ENCODE data around the gene SETD7. TPM values are rescaled to one million over a fixed set of nuclear protein-coding genes. Genes with fewer than 3 reads are reported as not detected.

SETD7 gene
- total RNA-seq, 1 experiment from 2014 or later = 18.2 TPM

- DNase-seq (ENCODE audit: low read depth) = no peak
Observed at GRCh38 chr4:139574641-139575040, 18.6 kb upstream of the SETD7 start.

- no peak for DNase-seq (ENCODE audit: low read depth)
Observed at GRCh38 chr4:139568206-139568955, 12.4 kb upstream of the SETD7 start.

- DNase-seq (ENCODE audit: low read depth) = no peak
Observed at GRCh38 chr4:139567159-139567870, 11.3 kb upstream of the SETD7 start.

DNA sequence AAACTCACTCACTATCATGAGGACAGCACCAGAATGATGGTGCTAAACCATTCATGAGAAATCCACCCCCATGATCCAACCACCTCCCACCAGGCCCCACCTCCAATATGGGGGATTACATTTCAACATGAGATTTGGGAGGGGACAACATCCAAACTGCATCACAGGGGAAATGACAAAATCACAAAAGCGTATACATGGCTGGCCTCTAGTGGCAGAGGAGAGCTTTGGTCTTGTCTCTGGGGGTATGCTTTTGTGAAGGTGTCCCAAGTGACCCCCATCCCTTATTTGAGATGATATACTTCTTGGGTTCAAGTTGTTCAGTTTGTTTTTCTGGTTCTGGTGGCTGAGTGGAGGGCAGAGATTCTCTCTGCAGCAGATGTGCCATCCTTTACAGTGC, 8.5 kb upstream of the SETD7 start:
- no peak for DNase-seq (ENCODE audit: low read depth)

DNA sequence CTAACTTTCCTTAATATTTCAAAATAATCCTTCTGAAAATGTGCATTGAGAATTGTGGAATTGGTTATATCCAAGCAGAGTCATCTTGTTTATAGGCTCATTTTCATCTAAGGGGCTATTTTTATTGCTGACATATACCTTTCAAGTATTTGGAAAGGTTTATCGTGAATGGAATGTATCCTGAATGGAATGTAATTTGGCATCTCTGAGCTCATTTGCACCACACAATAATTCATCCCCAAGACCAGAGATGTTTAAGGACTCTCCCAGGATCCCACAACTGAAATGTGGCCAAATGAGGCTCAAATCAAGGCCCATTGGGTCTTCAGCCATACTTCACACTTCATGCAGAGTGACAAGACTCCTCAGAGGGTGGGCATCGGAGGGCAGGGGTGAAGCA, 7.5 kb upstream of the SETD7 start:
- DNase-seq (ENCODE audit: low read depth) = no peak

DNA sequence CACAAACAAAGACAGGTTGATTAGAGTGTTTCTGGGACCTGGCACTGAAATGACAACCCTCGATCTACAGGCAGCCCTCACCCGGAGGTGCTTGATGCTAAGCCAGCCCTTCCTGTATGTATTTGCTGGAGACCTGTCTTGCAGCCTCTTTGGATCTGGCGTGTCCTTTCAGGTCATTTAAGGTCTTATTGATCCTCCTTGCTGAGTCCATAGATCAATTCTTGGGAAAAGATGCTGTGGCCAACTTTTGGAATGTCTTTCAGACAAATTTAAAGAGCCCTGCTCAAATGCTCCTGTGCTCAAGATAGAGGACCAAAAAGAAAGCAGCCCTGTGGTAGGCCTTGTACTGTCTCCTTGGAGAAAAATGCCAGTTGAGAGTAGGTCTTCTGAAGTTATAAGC, 6.8 kb upstream of the SETD7 start:
- no peak for DNase-seq (ENCODE audit: low read depth)

DNA sequence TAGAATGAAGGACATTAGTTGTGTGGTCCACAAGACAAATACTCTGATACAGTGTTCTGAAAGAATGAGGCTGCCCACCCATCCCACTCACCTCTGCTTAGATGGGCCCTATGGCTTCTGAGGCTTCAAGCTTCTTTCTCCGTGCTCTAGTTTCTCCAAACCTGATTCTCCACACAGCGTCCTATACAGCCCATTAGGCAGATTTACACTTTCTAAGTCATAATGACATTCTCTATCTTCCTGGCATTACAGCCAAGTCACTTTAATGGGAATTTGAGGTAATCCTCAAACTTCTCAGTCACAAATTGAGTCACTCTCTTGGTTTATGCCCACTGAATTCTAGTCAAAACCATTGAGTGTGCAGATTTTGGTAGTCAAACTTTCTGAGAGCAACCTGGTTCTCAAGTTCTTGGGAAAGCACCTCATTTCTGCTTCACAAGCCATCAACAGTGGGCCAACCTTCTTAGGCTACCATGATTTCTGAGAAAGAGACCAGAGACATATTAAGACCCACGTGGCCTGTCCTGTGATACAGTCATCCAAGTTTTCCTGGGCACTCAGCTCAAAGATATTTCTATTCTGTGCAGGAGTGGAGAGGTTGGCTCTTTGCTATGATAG, 6.2 kb upstream of the SETD7 start:
- no peak for DNase-seq (ENCODE audit: low read depth)

DNA sequence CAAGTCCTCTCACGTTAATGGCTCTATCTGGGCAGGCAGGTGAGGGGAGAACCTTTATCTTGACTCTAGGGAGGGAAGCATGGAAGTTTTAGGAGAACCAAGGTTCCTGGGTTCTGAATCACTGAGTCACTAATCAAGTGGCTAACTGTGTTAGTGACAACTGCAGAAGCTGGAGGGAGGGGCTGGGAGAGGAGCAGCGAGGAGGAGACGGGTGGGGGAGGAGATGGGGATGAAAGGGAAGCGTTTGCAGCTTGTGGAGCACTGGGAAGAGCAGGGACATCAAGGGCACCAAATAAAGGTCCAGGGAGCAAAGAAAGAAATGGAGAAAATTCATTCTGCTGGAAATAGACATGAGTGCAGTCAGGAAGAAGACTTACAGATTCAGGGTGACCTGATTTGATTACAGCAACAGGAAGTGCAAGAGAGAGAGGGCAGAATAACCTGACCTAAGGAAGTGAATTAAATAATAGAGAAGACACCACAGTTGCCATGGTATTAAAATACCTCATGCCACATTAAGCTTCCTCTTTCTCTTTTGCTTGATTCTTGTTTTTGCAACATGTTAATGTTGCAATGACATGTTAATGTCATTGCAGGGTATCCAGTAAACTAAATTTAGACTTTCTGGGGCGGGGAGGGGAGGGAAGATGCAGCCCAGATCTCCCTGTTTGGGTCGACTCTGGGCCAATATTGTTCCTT, 4.5 kb upstream of the SETD7 start:
- DNase-seq (ENCODE audit: low read depth) = no peak

DNA sequence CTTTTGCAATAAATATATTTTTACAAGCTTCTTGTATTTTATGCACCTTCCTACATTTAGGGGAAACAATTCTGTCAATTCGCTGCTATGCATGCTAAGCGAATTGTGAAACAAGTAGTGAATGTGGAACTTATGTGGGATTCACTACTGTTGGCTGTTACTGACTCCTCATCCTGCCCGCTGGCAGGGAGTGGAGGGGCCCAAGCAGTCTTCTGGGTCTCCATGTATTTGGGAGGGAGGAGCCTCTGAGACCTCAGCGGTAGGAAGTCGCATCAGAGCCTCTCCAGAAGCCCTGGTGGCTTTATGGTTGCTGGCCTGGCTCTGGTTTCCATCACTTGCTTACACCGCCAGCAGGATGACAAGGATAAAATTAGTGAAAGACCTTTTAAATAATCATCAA, 3.7 kb upstream of the SETD7 start:
- DNase-seq (ENCODE audit: low read depth) = no peak

DNA sequence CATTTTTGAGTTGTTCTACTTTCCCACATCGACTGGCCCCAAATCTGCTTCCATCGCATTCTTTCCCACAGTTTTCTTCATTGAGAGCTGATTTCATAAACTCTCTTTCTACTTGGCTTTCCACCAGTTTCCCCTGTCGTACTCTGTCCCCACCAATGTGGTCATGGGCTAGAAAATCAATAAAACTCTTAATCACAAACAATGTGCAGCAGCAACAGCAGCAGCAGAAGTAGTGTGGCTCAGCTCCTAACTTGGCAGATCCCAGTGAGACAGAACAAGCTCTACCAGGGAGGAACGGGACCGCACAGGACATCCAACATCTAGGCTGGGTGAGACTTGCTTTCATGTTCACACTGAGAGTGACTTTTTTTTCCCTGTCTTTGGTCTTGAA, 3.1 kb upstream of the SETD7 start:
- DNase-seq (ENCODE audit: low read depth) = no peak

DNA sequence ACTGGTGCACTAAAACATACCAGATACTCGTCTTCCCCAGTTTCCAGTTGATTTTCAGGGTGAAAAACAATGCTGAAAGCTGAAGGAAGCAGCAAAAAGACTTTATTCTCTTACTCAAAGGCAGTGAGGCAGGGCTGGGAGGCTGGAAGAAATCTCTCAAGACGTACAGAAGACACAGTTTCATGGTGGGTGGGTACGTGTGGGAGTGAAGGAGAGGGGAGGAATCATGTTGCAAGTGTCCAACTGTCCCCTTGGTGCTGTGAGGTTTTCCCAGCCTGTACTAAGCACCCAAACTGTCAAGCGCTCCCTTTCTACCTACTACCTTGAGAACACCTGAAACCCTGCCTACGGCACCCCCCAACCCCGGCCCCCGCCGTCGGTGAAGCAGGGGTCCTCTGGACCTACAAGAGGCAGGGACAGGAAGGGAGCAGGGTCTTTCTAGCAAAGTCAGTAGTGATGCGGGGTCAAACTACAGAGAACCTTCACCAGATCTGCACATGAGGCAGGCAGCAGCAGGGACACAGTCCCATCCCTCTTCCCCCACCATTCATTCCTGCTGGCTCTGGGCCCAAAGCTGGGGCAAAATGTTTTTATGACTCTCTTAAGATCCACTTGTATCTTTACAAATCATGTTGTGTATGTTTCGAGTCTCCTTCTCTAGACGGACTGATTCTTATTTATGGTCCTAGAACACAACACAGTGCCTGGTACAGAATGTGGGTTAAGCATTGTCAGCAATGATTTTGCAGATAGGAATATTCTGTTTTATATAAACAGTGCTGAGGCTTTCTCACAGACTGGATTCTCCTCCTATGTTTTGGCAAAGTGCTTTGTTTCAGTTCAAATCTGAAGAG, 2.4 kb upstream of the SETD7 start:
- DNase-seq (ENCODE audit: low read depth) = no peak

GRCh38 chr4:139557556-139558110, 1.6 kb upstream of the SETD7 start:
- DNase-seq (ENCODE audit: low read depth) = no peak

DNA sequence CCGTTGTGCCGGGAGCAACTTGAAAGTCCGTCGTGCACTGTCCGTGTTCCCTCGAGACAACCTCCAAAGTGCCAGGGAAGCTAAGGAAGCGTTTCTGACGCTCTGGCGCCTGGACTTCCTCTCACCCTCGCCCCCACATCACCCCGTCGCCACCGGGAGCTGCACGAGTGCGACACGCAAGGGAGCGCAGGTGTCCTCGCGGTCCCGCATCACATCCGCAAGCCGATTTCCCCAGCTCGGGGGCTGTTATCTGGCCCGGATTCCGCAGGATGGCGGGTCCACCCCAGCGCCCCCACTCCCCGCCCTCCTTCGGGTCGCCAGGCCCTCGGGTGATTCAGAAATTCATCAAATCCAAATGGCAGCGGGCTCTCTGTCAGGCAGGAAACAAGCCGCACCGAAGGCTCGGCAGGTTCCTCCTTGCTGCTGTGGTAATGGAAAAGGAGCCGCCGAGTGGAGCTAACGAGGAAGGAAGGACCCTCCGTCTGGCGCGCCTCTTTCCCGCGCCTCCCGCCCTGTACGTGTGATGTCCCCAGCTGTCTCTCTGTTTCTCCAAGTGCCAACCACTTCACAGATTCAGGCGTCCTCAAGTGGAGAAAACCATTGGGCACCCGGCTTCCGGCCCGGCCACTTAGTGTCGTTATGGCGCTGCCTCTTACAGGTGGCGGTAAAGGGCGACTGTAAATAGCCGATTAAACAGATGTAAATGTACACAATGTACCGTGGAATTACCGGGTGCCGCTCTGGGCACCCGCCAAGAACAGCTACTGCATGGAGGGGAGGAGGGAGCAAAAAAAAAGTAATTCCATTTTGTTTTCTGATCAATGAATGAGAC, 921 bp upstream of the SETD7 start:
- DNase-seq (ENCODE audit: low read depth) = peak; percentile 37

DNA sequence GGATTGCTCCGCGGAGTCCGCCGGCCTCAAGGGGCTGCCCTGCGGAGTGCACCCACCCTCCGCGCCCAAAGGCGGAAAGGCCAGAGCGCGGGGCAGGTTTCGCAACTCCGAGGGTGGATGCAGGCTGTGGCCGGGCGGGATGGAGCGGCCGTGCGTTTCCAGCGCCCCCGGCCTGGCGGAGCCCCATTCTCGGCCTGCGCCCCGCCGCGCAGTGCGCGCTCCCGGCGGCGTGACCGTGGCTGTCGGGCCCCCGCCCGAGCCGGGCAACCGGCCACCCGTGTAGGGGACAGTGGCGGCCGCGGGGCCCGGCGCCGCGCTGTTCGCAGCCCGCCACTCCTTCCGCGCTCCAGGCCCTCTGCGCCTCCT, 331 bp downstream of the SETD7 start:
- DNase-seq (ENCODE audit: low read depth) = no peak

DNA sequence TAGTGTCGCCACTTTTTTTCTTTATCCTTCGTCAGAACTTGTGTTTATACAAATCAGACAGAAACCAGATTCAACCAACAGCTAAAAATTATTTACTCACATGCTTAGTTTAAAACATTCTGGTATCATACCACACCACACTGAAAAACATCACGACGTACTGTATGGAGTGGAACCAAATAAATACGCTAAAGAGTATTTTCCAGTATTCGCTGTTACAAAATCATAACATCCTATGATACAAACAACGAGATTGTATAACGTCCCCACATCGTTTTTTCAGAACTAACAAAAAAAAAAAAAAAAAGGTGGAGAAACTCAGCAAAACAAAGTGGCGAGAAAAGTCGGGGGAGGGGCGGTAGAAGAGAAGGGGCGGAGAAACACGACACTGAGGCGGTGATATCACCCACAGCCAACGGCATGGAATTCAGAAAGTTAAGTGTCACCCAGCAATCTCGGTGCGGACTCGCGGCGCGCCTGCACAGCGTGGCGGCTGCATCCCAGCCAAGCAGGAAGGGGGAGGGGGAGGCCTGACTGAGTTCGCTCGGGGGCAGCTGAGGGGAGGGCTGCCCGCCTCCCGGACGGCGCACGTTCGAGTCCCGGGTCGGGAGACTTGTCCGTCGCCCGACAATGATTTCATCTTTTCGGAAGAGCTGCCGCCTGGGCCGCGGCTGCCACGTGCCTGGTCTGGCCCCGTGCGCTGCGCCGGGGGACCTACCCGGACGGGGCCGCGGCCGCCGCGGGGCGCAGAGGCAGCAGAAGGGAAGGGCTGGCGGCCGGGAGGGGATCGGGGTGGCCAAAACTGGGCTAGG, 920 bp downstream of the SETD7 start:
- DNase-seq (ENCODE audit: low read depth) = peak; percentile 88

GRCh38 chr4:139554642-139554892, 1.5 kb downstream of the SETD7 start:
- no peak for DNase-seq (ENCODE audit: low read depth)

DNA sequence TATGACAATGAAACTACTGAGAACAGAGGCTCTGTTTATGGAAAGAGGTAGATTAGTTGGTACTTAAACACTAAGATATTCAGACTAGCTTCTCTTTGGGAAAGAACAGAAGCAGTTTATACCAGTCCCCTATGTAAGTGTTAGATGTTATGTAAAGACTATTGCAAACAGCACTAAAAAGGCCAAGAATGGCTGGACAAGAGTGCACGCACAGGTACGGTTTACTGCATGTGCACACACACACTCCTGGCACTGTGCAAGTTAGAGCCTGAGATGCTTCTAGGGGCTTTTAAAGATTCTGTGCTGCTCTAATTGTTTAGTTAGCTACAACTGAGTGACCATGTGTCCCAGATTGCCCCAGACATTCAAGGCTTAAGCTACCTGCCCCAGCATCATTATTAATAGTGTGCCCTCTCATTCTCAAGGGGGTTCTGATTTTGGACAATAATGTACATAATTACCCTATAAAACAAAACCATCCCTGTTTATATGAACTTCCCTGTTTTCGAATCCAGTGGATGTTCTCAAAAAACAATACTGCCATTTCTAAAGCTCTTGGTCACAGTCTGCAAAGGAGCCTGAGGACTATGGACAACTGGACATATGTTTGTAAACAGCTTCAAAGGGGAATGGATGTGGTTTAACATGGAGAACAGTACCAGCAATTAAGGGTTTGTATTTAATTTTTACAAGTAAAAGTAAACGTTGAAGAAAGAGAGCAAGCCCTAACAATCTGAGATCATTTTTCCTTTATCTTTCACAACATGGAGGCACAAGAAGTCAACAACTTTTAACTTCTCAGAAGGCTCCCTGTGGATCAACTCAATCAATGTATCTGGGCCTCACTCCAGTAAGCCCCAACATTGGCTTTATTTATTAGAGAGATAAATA, 2.0 kb downstream of the SETD7 start:
- no peak for DNase-seq (ENCODE audit: low read depth)

DNA sequence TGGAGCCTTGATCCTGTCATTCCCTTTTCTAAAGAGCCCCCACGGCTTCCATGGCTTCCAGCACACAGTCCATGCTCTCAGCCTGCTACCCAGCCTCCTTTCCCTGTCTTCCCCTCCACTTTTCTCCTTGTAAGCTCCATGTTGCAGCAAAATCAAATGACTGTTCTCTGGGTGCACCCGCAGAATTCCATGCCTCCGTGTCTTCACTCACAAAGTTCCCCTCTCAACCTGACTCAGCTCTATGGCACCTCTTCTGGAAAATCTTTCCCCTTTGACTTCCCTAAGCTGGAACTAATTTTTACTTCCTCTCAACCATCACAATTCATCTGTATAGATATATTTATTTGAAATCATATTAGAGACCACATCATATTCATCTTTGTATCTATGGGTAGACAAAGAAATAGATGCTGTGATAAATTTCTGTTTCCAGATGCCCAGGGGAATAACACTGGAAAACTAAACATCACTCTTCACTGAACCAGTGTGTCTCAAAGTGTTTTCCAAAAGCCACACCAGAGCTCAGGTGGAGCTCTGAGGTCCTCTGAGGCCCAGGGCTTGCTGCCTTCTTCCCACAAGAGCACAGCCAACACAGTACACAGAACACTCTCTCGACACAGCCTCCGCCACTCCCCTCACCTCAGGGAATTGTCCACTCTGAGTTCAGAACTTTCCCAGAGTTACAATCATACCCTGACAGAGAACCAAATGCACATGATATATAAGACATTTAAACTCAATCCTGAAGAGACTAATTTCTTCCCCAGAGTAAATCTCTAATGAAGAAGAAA, 3.3 kb downstream of the SETD7 start:
- peak; percentile 23 for DNase-seq (ENCODE audit: low read depth)
